ENCODE data around the gene EYA3. TPM values are rescaled to one million over a fixed set of nuclear protein-coding genes. Genes with fewer than 3 reads are reported as not detected.

The EYA3 gene
- total RNA-seq, 1 donor from 2014 or later: 9.9 TPM

DNA sequence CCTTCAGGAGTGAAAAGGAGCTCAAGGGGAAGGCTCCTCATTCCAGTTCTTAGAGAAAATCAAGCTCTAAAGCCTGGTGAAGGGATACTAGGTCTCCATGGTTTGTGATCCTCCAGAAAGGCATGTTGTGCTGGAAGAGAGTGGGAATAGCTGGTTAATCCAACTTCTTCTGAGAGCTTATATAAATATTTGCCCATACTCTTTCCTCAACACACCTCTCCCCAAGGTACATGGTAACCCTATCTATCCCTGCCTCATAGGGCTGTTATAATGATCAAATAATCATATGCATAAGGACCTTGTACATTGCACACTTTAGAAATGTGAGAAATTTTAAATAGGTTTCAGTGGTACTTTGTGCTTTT, 114.0 kb downstream of the EYA3 start:
- Histone ChIP-seq H3K27me3 (ENCODE audit: control insufficient read depth in 3 of 3, insufficient read depth in 3 of 3, low read length in 3 of 3) (no peaks in the 10 kb centered on the region), H3K4me1 (ENCODE audit: control insufficient read depth in 3 of 3, insufficient read depth in 3 of 3, low read length in 3 of 3) (peaks cover 6 to 11% (median 9%) of the 10 kb centered on the region in 3 donors), H3K27ac (ENCODE audit: low read depth, low read length) (no peak overlapping the region), H3K9me3 (ENCODE audit: control insufficient read depth in 3 of 3, low read length in 3 of 3) (no peaks in the 10 kb centered on the region), H3K4me3 (ENCODE audit: low read length in 3 of 3) (no peak overlapping the region), H3K9ac (ENCODE audit: low read depth in 1 of 3, low read length in 3 of 3) (no peak overlapping the region), H3K36me3 (ENCODE audit: control insufficient read depth in 3 of 3, insufficient read depth in 3 of 3, low read length in 3 of 3) (peaks cover 0 to 23% (median 16%) of the 10 kb centered on the region in 3 donors)

DNA sequence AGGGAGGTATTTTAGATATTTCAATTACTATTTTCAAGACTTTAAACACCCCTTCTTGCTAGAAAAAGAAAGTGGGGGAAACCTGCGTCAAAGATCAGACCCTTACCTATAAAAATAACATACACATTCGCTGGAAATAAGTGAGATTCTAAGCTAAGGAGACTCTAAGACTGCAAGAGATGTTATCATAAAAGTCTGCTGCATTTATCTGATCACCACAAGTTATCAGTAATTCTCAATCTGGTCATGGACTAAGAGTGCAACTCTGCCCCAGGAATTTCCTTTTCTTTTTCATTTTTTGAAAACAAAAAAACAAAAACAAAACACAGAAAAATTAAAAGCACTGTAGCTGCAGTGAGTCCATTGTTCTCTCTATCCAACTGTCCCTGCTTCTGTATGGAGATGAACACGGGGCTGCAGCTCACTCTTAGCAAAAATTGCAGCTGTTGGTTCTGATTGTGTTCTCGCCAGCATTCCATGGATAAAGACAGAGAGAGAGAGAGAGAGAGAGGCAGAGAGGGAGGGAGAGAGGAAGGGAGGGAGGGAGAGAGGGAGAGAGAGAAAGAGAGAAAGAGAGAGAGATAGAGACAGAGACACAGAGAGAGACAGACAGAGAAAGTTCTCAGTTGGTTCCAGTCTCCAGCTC, 114.5 kb downstream of the EYA3 start:
- Histone ChIP-seq H3K4me3 (ENCODE audit: low read length in 3 of 3) (no peak overlapping the region), H3K36me3 (ENCODE audit: control insufficient read depth in 3 of 3, insufficient read depth in 3 of 3, low read length in 3 of 3) (peaks cover 0 to 23% (median 16%) of the 10 kb centered on the region in 3 donors), H3K27ac (ENCODE audit: low read depth, low read length) (no peak overlapping the region)

DNA sequence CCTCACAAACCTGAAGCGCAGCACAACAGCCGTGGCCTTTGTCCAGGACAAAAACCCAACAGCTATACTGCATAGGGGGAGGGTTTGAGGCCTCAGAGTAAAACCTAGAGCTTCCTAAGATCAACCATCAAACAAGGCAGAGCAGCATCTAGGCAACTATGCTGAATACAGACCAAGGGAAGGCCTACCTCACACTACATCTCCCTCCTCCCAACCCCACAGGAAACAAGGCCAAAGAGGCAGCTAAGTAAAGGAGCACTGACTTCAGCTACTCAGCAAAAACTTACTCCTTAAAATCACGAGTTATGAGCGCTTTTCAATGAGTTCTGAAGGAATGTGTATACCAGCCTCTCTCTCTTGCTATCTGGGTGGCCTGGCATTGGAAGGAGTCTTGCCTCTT, 116.3 kb downstream of the EYA3 start:
- no peaks in the 10 kb centered on the region for H3K9me3 ChIP-seq (ENCODE audit: control insufficient read depth in 3 of 3, low read length in 3 of 3)

More for the DNA sequence above, 114.5 kb downstream of the EYA3 start:
- Histone ChIP-seq H3K9ac (ENCODE audit: low read depth in 1 of 3, low read length in 3 of 3) (no peak overlapping the region), H3K27me3 (ENCODE audit: control insufficient read depth in 3 of 3, insufficient read depth in 3 of 3, low read length in 3 of 3) (no peaks in the 10 kb centered on the region), H3K4me1 (ENCODE audit: control insufficient read depth in 3 of 3, insufficient read depth in 3 of 3, low read length in 3 of 3) (peaks cover 6 to 11% (median 9%) of the 10 kb centered on the region in 3 donors), H3K9me3 (ENCODE audit: control insufficient read depth in 3 of 3, low read length in 3 of 3) (no peaks in the 10 kb centered on the region)

DNA sequence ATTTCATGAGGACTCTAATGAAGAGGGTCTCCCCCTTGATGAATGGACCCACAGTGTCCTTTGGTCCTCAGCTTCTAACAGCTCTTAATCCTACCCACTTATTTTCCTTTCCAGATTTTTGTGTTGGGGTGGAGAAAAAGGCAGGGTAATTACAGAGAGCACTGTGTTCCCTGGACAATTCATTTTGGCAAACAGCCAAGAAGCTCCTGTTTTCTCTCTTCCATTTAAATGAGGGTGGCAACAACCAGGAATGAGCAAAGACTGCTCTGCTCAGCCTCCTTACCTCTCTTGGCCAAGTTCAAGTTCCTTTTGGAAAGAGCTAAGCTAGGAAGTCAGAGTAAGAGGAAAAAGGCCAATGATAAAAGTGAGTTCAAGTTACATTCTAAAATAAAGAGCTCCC, 116.7 kb downstream of the EYA3 start:
- peaks cover 12 to 20% (median 15%) of the 10 kb centered on the region in 3 donors for H3K36me3 ChIP-seq (ENCODE audit: control insufficient read depth in 3 of 3, insufficient read depth in 3 of 3, low read length in 3 of 3)
- no peaks in the 10 kb centered on the region for H3K27me3 ChIP-seq (ENCODE audit: control insufficient read depth in 3 of 3, insufficient read depth in 3 of 3, low read length in 3 of 3)
- peaks cover 6 to 14% (median 9%) of the 10 kb centered on the region in 3 donors for H3K4me1 ChIP-seq (ENCODE audit: control insufficient read depth in 3 of 3, insufficient read depth in 3 of 3, low read length in 3 of 3)
- H3K27ac ChIP-seq (ENCODE audit: low read depth, low read length): no peak overlapping the region
- no peak overlapping the region for H3K4me3 ChIP-seq (ENCODE audit: low read length in 3 of 3)
- H3K9ac ChIP-seq (ENCODE audit: low read depth in 1 of 3, low read length in 3 of 3): no peak overlapping the region
- no peaks in the 10 kb centered on the region for H3K9me3 ChIP-seq (ENCODE audit: control insufficient read depth in 3 of 3, low read length in 3 of 3)

More for the DNA sequence above, 116.3 kb downstream of the EYA3 start:
- H3K27me3 ChIP-seq (ENCODE audit: control insufficient read depth in 3 of 3, insufficient read depth in 3 of 3, low read length in 3 of 3): no peaks in the 10 kb centered on the region
- H3K9ac ChIP-seq (ENCODE audit: low read depth in 1 of 3, low read length in 3 of 3): no peak overlapping the region
- H3K36me3 ChIP-seq (ENCODE audit: control insufficient read depth in 3 of 3, insufficient read depth in 3 of 3, low read length in 3 of 3): peaks cover 8 to 19% (median 14%) of the 10 kb centered on the region in 3 donors
- no peak overlapping the region for H3K27ac ChIP-seq (ENCODE audit: low read depth, low read length)
- no peak overlapping the region for H3K4me3 ChIP-seq (ENCODE audit: low read length in 3 of 3)
- peaks cover 6 to 14% (median 9%) of the 10 kb centered on the region in 3 donors for H3K4me1 ChIP-seq (ENCODE audit: control insufficient read depth in 3 of 3, insufficient read depth in 3 of 3, low read length in 3 of 3)

DNA sequence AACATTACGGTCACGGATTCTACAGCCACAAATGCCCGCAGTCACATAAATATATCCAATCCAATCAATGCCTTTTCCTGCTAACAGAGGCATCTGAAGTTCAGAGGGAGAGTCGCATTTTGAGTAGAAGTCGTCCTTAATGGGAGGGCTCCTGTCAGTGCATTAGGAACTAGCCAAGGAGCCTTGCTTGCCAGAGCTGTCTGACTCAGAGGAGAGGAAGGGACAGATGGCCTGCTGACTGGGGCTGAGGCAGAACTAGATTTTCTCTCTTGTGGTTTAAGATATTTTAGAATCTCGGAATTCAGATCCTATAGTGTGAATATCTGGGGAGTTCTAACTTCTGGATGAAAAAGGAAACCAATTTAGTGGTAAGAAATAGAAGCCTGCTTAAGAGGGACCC, 118.0 kb downstream of the EYA3 start:
- Histone ChIP-seq H3K27me3 (ENCODE audit: control insufficient read depth in 3 of 3, insufficient read depth in 3 of 3, low read length in 3 of 3) (no peaks in the 10 kb centered on the region), H3K4me1 (ENCODE audit: control insufficient read depth in 3 of 3, insufficient read depth in 3 of 3, low read length in 3 of 3) (peaks cover 6 to 14% (median 9%) of the 10 kb centered on the region in 3 donors), H3K9me3 (ENCODE audit: control insufficient read depth in 3 of 3, low read length in 3 of 3) (no peaks in the 10 kb centered on the region), H3K27ac (ENCODE audit: low read depth, low read length) (peak overlapping the region; percentile 49), H3K4me3 (ENCODE audit: low read length in 3 of 3) (no peak overlapping the region), H3K9ac (ENCODE audit: low read depth in 1 of 3, low read length in 3 of 3) (no peak overlapping the region), H3K36me3 (ENCODE audit: control insufficient read depth in 3 of 3, insufficient read depth in 3 of 3, low read length in 3 of 3) (peaks cover 20 to 23% (median 20%) of the 10 kb centered on the region in 3 donors)

DNA sequence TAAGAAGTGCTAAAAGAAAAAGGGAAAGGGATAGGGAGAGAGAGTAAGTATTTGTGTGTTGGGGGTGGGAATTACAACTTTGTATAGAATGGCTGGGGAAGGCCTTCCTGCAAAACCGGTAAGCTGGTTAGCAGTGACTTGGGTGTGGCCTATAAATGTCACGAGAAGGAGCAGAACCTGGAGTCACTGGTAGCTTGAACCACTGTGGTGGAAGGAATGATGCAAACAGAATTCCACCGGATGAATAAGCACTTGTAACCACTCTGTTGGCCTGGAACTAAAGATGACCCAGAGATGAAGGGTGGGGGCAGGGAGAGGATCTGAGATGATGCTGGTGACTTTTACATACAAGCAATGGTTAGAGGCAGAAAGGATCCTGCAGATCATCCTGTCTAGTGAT, 119.7 kb downstream of the EYA3 start:
- no peaks in the 10 kb centered on the region for H3K27me3 ChIP-seq (ENCODE audit: control insufficient read depth in 3 of 3, insufficient read depth in 3 of 3, low read length in 3 of 3)
- peaks cover 6 to 14% (median 9%) of the 10 kb centered on the region in 3 donors for H3K4me1 ChIP-seq (ENCODE audit: control insufficient read depth in 3 of 3, insufficient read depth in 3 of 3, low read length in 3 of 3)
- no peak overlapping the region for H3K9ac ChIP-seq (ENCODE audit: low read depth in 1 of 3, low read length in 3 of 3)
- no peak overlapping the region for H3K4me3 ChIP-seq (ENCODE audit: low read length in 3 of 3)
- peaks cover 22 to 28% (median 25%) of the 10 kb centered on the region in 3 donors for H3K36me3 ChIP-seq (ENCODE audit: control insufficient read depth in 3 of 3, insufficient read depth in 3 of 3, low read length in 3 of 3)
- peak overlapping the region; percentile 31 for H3K27ac ChIP-seq (ENCODE audit: low read depth, low read length)
- no peaks in the 10 kb centered on the region for H3K9me3 ChIP-seq (ENCODE audit: control insufficient read depth in 3 of 3, low read length in 3 of 3)

DNA sequence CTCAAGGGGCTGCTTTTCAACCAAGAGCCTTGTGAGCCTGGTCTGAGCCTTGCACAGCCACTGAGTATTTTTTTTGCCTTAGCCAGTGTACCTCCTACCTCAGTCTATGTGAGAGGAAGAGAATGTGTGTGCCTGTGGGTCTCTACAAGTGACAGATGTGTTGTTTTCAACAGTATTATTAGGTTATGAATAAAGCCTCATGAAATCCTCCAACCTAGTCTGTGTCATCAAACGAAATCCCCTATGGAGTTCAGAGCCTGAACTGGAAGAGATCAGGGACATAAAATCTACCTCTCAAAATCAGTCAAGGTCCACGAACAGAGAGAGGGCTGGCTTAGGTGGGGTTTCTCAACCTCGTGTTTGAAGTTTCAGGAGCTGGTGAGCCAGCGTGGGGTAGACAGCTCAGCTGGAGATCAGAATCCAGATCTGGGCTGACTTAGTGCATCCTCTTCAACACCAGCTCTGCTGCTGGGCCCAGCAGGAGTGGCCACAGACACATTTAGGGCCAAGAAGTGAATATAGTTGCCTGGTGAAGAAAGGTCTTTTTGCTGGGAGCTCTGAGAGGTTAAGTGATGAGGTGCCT, 120.4 kb downstream of the EYA3 start:
- H3K4me3 ChIP-seq (ENCODE audit: low read length in 3 of 3): no peak overlapping the region
- peaks cover 6 to 14% (median 9%) of the 10 kb centered on the region in 3 donors for H3K4me1 ChIP-seq (ENCODE audit: control insufficient read depth in 3 of 3, insufficient read depth in 3 of 3, low read length in 3 of 3)
- no peaks in the 10 kb centered on the region for H3K9me3 ChIP-seq (ENCODE audit: control insufficient read depth in 3 of 3, low read length in 3 of 3)
- H3K27ac ChIP-seq (ENCODE audit: low read depth, low read length): peak overlapping the region; percentile 31
- no peaks in the 10 kb centered on the region for H3K27me3 ChIP-seq (ENCODE audit: control insufficient read depth in 3 of 3, insufficient read depth in 3 of 3, low read length in 3 of 3)
- no peak overlapping the region for H3K9ac ChIP-seq (ENCODE audit: low read depth in 1 of 3, low read length in 3 of 3)
- peaks cover 22 to 28% (median 25%) of the 10 kb centered on the region in 3 donors for H3K36me3 ChIP-seq (ENCODE audit: control insufficient read depth in 3 of 3, insufficient read depth in 3 of 3, low read length in 3 of 3)

DNA sequence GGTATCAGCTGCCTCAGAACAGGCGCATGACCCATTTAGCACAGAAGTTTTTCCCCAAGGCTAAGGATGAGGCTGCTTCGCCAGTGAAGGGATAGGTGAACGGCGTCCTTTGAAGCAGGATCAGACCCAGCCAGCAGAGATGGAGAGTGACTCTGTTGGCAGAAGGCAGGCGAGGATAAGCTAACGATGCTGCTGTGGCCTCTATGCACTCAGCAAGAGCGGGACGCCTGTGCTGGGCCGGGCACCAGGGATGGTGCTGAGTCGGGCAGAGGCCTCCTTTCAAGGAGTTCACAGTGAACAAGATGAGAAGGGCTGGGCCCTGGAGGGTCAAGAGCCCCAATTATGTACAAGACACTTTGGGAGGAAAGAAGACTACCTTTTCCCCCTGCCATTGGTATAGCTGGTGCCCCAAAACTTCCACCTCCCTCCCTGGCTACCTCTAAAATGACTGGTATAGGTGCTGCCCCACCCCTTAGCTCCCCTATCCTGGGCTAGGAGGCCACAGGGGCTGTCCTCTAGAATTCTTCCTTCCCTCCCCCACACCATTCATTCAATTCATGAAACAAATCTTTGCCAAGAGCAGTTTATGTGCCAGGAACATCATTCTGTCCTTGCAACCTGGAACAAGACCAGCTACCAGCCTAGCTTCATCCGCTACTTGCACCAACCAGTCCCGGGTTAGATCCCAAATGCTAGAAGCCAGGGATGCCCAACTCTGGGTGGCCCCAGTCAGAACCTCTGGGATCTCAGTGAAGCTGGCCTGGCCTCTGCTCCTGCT, 121.1 kb downstream of the EYA3 start:
- H3K4me3 ChIP-seq (ENCODE audit: low read length in 3 of 3): no peak overlapping the region
- no peaks in the 10 kb centered on the region for H3K27me3 ChIP-seq (ENCODE audit: control insufficient read depth in 3 of 3, insufficient read depth in 3 of 3, low read length in 3 of 3)
- no peak overlapping the region for H3K27ac ChIP-seq (ENCODE audit: low read depth, low read length)
- H3K9ac ChIP-seq (ENCODE audit: low read depth in 1 of 3, low read length in 3 of 3): no peak overlapping the region
- H3K4me1 ChIP-seq (ENCODE audit: control insufficient read depth in 3 of 3, insufficient read depth in 3 of 3, low read length in 3 of 3): peaks cover 6 to 12% (median 9%) of the 10 kb centered on the region in 3 donors
- H3K36me3 ChIP-seq (ENCODE audit: control insufficient read depth in 3 of 3, insufficient read depth in 3 of 3, low read length in 3 of 3): peaks cover 18 to 28% (median 25%) of the 10 kb centered on the region in 3 donors
- H3K9me3 ChIP-seq (ENCODE audit: control insufficient read depth in 3 of 3, low read length in 3 of 3): no peaks in the 10 kb centered on the region

DNA sequence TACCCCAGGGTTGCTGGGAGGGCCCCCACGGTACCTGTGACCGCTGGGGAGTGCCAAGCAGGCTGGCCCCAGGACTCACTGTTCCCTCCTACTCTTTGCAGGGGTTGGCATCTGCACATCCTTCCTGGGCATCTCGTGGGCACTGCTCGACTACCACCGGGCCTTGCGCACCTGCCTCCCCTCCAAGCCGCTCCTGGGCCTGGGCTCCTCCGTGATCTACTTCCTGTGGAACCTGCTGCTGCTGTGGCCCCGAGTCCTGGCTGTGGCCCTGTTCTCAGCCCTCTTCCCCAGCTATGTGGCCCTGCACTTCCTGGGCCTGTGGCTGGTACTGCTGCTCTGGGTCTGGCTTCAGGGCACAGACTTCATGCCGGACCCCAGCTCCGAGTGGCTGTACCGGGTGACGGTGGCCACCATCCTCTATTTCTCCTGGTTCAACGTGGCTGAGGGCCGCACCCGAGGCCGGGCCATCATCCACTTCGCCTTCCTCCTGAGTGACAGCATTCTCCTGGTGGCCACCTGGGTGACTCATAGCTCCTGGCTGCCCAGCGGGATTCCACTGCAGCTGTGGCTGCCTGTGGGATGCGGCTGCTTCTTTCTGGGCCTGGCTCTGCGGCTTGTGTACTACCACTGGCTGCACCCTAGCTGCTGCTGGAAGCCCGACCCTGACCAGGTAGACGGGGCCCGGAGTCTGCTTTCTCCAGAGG, 121.9 kb downstream of the EYA3 start:
- Histone ChIP-seq H3K27me3 (ENCODE audit: control insufficient read depth in 3 of 3, insufficient read depth in 3 of 3, low read length in 3 of 3) (no peaks in the 10 kb centered on the region), H3K9ac (ENCODE audit: low read depth in 1 of 3, low read length in 3 of 3) (no peak overlapping the region), H3K27ac (ENCODE audit: low read depth, low read length) (no peak overlapping the region), H3K36me3 (ENCODE audit: control insufficient read depth in 3 of 3, insufficient read depth in 3 of 3, low read length in 3 of 3) (peaks cover 18 to 28% (median 25%) of the 10 kb centered on the region in 3 donors), H3K9me3 (ENCODE audit: control insufficient read depth in 3 of 3, low read length in 3 of 3) (no peaks in the 10 kb centered on the region), H3K4me1 (ENCODE audit: control insufficient read depth in 3 of 3, insufficient read depth in 3 of 3, low read length in 3 of 3) (peaks cover 6 to 12% (median 8%) of the 10 kb centered on the region in 3 donors), H3K4me3 (ENCODE audit: low read length in 3 of 3) (no peak overlapping the region)

Data from skeletal muscle tissue (tissue), 4 donors.